LNCaP clone FGC (cell line): ENCODE data around the gene B3GNT3.

Experiments used
- DNase-seq: peaks from one replicate; pipeline ENCODE4 v3.0.0-alpha.2; 2011; ENCODE audit warnings: low read depth
- H3K4me3 ChIP-seq: 2 replicates; pipeline ENCODE4 v1.5.1; 2011; ENCODE audit warnings: mild to moderate bottlenecking, low read depth, low read length, control low read depth
- TF ChIP-seq, protein P1 (sequence below): IDR thresholded peaks from 2 replicates; pipeline ENCODE4 v1.5.1; 2012; ENCODE audit warnings: mild to moderate bottlenecking; ENCODE audit not compliant: control insufficient read depth, insufficient read depth; ENCODE audit errors: extremely low read depth

B3GNT3 gene

DNA sequence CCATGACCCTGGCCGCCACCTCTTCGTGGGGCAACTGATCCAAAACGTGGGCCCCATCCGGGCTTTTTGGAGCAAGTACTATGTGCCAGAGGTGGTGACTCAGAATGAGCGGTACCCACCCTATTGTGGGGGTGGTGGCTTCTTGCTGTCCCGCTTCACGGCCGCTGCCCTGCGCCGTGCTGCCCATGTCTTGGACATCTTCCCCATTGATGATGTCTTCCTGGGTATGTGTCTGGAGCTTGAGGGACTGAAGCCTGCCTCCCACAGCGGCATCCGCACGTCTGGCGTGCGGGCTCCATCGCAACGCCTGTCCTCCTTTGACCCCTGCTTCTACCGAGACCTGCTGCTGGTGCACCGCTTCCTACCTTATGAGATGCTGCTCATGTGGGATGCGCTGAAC is 16.7 kb downstream of the B3GNT3 start:
- DNase-seq: no peak
- no peak overlapping the region for H3K4me3 ChIP-seq
- TF ChIP-seq, protein P1, sequence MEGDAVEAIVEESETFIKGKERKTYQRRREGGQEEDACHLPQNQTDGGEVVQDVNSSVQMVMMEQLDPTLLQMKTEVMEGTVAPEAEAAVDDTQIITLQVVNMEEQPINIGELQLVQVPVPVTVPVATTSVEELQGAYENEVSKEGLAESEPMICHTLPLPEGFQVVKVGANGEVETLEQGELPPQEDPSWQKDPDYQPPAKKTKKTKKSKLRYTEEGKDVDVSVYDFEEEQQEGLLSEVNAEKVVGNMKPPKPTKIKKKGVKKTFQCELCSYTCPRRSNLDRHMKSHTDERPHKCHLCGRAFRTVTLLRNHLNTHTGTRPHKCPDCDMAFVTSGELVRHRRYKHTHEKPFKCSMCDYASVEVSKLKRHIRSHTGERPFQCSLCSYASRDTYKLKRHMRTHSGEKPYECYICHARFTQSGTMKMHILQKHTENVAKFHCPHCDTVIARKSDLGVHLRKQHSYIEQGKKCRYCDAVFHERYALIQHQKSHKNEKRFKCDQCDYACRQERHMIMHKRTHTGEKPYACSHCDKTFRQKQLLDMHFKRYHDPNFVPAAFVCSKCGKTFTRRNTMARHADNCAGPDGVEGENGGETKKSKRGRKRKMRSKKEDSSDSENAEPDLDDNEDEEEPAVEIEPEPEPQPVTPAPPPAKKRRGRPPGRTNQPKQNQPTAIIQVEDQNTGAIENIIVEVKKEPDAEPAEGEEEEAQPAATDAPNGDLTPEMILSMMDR: no peak

DNA sequence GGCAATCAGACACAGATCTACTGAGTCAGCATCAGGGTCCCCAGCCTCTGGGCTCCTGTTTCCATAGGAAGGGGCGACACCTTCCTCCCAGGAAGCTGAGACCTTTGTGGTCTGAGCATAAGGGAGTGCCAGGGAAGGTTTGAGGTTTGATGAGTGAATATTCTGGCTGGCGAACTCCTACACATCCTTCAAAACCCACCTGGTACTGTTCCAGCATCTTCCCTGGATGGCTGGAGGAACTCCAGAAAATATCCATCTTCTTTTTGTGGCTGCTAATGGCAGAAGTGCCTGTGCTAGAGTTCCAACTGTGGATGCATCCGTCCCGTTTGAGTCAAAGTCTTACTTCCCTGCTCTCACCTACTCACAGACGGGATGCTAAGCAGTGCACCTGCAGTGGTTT is 17.2 kb downstream of the B3GNT3 start:
- TF ChIP-seq, protein P1: no peak
- H3K4me3 ChIP-seq: no peak overlapping the region
- DNase-seq: no peak

DNA sequence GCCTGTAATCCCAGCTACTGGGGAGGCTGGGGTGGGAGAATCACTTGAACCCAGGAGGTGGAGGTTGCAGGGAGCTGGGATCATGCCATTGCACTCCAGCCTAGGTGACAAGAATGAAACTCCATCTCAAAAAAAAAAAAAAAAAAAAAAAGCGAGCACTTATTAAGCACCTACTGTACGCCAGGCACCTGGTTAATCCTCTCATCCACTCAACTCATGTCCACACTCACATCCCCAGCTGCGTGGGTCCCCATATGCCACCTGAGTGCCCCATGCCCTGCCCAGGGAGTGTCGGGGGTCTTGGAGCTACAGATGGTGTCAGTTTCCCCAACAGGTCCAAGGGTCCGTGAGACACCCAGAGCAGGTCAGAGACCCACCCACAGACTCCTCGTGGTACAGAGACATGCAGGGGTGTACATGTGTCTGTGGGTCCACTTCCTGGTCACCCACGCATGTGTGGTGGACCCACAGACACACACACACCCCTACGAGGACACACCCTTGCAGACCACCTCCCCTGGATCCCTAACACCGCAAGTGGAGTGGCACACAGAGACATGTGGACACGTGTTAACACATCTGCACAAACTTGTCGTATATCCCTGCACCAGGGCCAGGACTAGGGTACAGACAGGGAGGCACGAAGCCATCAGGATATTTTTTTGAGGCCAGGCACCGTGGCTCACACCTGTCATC is 22.9 kb downstream of the B3GNT3 start:
- H3K4me3 ChIP-seq: no peak overlapping the region
- TF ChIP-seq, protein P1: no peak
- DNase-seq: no peak

DNA sequence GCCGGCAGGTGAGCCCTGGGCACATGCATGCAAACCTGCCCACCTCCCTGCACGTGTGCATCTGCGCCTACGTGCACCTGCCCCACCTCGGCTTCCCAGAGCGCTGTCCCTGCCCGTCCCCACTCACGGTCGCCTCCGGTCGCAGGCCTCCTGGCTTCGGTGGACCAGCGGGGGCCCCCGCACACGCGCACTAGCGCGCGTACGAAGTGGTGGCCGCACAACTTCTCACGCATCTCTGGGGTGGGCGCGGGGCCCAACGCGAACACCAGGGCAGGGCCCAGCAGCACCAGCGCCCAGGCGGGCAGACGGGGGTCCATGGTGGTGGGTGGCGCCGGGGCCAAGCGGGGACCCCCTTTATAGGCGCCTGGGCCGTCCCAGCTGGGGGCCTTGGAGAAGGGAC is 26.3 kb downstream of the B3GNT3 start, which contains the start of gene INSL3:
INSL3 (minus strand) TSS at position 330 of the 400 bp plus-strand sequence; CDS start at position 317, 13 bp downstream.
- DNase-seq: no peak
- TF ChIP-seq, protein P1: no peak

DNA sequence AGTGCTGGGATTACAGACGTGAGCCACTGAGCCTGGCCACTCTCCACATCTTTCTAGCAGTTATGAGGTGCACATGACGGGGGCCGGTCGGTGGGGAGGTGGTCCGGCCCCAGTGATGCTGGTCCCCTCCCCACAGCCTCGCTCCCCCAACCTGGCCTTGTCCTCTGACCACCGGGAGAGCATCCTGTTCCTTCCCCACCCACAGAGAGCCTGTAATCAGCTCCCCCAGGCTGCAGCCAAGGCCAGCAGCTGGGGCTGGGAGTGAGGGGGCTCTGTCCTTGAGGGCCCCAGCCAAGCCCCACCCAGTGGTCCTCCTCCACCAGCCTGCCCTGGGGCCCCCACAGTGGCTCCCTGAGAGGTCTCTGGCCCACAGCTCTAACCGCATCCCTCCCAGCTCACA is 29.4 kb downstream of the B3GNT3 start:
- TF ChIP-seq, protein P1: no peak
- no peak for DNase-seq
- H3K4me3 ChIP-seq: no peak overlapping the region

More for the DNA sequence above, 26.3 kb downstream of the B3GNT3 start, which contains the start of gene INSL3:
- no peak within 1 kb of the TSS for H3K4me3 ChIP-seq

DNA sequence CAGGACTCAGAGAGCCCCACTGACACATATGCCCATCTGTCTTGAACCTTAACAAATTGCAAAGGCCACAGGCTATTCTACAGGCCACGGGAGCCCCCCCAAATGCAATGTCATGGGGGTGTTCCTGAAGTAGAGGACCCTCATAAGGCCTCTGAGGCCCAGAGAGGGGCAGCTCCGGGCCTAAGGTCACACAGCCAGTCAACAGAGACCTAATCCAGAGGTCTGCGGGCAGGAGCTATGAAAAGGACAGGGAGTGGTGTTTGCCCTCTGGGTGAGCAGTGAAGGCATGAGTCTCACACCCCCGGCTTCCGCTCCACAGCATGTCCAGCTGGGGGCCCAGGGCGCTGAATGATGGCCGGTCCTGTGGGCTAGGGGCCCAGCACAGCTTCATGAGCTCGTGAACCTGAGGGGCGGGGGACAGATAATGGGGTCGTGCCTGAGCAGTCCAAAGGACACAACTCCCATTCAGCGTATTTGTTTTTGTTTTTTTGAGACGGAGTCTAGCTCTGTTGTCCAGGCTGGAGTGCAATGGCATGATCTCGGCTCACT is 31.6 kb downstream of the B3GNT3 start:
- no peak overlapping the region for H3K4me3 ChIP-seq
- DNase-seq: no peak
- TF ChIP-seq, protein P1: no peak
